HL-60 (cell line): Measurements from ENCODE around the gene XPNPEP1.

Experiments
- GABPA ChIP-seq: IDR thresholded peaks from 2 replicates; pipeline ENCODE4 v1.6.1; 2012; ENCODE audit warnings: low read depth
- POLR2AphosphoS5 ChIP-seq: IDR thresholded peaks from 2 replicates; pipeline ENCODE4 v1.6.1; 2012; ENCODE audit warnings: low read depth
- TF ChIP-seq, protein P1 (sequence below): IDR thresholded peaks from one replicate; pipeline ENCODE4 v1.5.1; 2011; ENCODE audit warnings: low read length, control low read depth, inconsistent platforms; ENCODE audit not compliant: insufficient read depth
- TF ChIP-seq, protein P2 (sequence below): IDR thresholded peaks from 2 replicates; pipeline ENCODE4 v1.6.1; 2012; ENCODE audit warnings: low read depth; ENCODE audit not compliant: insufficient replicate concordance

DNA sequence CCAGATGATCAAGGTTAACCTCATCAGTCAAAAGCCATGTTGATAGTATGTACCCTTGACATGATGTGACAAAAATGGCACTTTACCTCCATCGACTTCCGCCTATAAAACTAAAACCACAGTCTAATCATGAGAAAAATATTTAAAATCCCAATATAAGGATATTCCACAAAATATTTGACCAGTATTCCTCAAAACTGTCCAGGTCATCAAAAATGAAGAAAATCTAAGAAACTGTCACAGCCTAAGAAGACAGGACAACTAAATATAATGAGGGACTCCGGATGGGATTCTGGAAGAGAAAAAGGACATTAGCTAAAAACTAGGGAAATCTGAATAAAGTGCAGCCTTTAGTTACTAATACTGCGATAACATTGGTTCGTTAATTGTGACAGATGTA is 67.6 kb downstream of the XPNPEP1 start:
- TF ChIP-seq, protein P1, sequence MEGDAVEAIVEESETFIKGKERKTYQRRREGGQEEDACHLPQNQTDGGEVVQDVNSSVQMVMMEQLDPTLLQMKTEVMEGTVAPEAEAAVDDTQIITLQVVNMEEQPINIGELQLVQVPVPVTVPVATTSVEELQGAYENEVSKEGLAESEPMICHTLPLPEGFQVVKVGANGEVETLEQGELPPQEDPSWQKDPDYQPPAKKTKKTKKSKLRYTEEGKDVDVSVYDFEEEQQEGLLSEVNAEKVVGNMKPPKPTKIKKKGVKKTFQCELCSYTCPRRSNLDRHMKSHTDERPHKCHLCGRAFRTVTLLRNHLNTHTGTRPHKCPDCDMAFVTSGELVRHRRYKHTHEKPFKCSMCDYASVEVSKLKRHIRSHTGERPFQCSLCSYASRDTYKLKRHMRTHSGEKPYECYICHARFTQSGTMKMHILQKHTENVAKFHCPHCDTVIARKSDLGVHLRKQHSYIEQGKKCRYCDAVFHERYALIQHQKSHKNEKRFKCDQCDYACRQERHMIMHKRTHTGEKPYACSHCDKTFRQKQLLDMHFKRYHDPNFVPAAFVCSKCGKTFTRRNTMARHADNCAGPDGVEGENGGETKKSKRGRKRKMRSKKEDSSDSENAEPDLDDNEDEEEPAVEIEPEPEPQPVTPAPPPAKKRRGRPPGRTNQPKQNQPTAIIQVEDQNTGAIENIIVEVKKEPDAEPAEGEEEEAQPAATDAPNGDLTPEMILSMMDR = no peak
- no peak for TF ChIP-seq POLR2AphosphoS5
- TF ChIP-seq GABPA = no peak
- TF ChIP-seq, protein P2, sequence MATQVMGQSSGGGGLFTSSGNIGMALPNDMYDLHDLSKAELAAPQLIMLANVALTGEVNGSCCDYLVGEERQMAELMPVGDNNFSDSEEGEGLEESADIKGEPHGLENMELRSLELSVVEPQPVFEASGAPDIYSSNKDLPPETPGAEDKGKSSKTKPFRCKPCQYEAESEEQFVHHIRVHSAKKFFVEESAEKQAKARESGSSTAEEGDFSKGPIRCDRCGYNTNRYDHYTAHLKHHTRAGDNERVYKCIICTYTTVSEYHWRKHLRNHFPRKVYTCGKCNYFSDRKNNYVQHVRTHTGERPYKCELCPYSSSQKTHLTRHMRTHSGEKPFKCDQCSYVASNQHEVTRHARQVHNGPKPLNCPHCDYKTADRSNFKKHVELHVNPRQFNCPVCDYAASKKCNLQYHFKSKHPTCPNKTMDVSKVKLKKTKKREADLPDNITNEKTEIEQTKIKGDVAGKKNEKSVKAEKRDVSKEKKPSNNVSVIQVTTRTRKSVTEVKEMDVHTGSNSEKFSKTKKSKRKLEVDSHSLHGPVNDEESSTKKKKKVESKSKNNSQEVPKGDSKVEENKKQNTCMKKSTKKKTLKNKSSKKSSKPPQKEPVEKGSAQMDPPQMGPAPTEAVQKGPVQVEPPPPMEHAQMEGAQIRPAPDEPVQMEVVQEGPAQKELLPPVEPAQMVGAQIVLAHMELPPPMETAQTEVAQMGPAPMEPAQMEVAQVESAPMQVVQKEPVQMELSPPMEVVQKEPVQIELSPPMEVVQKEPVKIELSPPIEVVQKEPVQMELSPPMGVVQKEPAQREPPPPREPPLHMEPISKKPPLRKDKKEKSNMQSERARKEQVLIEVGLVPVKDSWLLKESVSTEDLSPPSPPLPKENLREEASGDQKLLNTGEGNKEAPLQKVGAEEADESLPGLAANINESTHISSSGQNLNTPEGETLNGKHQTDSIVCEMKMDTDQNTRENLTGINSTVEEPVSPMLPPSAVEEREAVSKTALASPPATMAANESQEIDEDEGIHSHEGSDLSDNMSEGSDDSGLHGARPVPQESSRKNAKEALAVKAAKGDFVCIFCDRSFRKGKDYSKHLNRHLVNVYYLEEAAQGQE = no peak
